Measurements from ENCODE around the gene NKX1-2. TPM values are rescaled to one million over a fixed set of nuclear protein-coding genes. Genes with fewer than 3 reads are reported as not detected.

The NKX1-2 gene
- total RNA-seq, 4 donors from 2014 or later: 0.59 to 2.3 (median 1.2) TPM

DNA sequence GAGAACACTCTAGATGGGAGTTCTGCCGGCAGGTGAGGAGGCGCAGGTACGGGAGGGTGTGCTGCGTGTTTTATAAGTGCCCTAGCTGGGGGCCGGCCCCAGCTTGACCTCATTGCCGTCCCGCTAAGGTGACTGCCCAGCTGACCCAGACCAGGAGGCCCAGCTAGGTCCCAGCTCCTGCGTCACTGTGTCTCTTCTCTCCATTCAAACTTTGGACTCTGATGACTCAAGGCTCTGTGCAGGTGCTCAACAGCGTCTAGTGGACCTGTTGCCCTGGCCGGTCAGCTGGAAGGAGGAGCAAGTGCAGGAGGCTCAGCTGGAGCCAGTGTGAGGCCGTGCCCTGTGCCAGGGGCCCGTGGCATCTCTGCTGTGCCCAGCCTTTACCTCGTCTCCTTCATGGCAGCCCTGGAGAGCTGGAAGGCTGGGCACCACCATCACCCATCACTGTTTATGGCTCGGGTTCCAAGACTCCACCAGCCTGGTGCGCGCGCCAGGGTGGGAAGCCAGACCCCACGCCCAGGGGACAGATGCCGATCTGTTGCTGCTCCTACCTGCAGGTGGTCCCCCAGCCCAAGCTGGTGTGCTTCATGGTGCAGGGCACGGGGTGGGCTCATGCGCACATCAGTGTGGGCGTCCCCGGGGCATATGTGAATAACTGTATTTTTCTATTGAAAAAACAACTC, 26.3 kb upstream of the NKX1-2 start:
- TF ChIP-seq, protein P1, sequence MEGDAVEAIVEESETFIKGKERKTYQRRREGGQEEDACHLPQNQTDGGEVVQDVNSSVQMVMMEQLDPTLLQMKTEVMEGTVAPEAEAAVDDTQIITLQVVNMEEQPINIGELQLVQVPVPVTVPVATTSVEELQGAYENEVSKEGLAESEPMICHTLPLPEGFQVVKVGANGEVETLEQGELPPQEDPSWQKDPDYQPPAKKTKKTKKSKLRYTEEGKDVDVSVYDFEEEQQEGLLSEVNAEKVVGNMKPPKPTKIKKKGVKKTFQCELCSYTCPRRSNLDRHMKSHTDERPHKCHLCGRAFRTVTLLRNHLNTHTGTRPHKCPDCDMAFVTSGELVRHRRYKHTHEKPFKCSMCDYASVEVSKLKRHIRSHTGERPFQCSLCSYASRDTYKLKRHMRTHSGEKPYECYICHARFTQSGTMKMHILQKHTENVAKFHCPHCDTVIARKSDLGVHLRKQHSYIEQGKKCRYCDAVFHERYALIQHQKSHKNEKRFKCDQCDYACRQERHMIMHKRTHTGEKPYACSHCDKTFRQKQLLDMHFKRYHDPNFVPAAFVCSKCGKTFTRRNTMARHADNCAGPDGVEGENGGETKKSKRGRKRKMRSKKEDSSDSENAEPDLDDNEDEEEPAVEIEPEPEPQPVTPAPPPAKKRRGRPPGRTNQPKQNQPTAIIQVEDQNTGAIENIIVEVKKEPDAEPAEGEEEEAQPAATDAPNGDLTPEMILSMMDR (IDR thresholded peaks at IDR 0.05): no peak
- no peak for TF ChIP-seq POLR2A (IDR thresholded peaks at IDR 0.05)
- intact Hi-C loops (cut with DNase I): no loop called here
- Histone ChIP-seq H3K27me3 (no peaks in the 10 kb centered on the region), H3K4me3 (no peak overlapping the region), H3K27ac (no peak overlapping the region), H3K9me3 (no peaks in the 10 kb centered on the region), H3K36me3 (peaks cover 0 to 6% (median 0%) of the 10 kb centered on the region in 3 donors), H3K4me1 (peaks cover 0 to 8% (median 0%) of the 10 kb centered on the region in 3 donors)
- no peak for DNase-seq
- WGBS, 2 donors: 92 to 97% methylated on average over 5 to 10 of the region's 23 CpGs

DNA sequence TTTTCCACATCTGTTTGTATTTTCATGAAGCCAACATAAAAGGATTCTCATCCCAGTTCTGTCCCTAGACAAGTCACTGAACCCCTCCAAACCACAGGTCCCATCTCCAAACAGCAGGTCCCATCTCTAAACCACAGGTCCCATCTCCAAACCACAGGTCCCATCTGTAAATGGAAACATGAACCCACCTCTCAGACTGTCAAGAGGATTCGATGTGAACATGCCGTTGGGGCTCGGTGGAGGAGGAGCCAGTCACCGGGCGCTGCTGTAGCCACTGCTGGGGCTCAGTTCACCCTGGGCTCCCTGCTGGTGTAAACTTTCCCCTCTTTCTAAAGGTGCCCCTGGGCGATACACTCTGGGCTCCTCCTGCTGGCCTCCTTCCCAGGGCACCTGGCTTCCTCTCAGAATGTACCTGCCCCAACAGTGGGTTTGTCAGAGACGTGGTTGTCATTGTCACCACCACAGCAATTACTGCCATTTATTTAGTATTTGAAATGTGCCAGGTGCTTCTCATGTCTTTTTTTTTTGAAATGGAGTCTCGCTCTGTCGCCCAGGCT, 24.8 kb upstream of the NKX1-2 start:
- DNase-seq: no peak
- Histone ChIP-seq H3K4me1 (peaks cover 0 to 8% (median 0%) of the 10 kb centered on the region in 3 donors), H3K27ac (no peak overlapping the region), H3K27me3 (no peaks in the 10 kb centered on the region), H3K9me3 (no peaks in the 10 kb centered on the region), H3K4me3 (no peak overlapping the region), H3K36me3 (peaks cover 0 to 15% (median 0%) of the 10 kb centered on the region in 3 donors)
- intact Hi-C loops (cut with DNase I): no loop called here
- 54 to 71% methylated on average over 7 of the region's 9 CpGs for WGBS, 2 donors
- no peak for TF ChIP-seq POLR2A (IDR thresholded peaks at IDR 0.05)

DNA sequence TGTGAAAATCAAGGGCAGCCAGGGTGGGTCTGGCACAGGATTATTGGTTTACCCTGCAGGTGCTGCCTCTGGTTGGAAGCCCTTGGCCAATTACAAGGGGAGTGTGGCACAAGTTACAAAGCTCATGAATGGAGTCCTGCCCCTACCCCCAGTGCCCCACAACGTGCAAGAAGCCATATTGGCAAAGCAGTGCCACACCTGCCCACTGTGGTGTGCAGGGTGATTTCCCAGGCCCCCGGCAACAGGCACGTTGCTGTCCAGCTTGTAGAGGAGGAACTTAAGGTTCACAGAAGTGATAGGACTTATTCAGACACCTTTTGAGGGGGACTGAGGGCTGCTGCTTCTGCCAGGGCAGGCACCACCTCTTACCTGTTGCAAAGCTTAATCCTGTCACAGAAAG, 23.2 kb upstream of the NKX1-2 start:
- no peak overlapping the region for H3K4me3 ChIP-seq
- no peak for DNase-seq
- WGBS, 2 donors: 59 to 67% methylated on average over 3 of the region's 3 CpGs
- peaks cover 0 to 2% (median 0%) of the 10 kb centered on the region in 3 donors for H3K4me1 ChIP-seq
- no peaks in the 10 kb centered on the region for H3K9me3 ChIP-seq
- intact Hi-C loops (cut with DNase I): no loop called here
- H3K27ac ChIP-seq: no peak overlapping the region
- TF ChIP-seq, protein P1 (IDR thresholded peaks at IDR 0.05): no peak
- TF ChIP-seq POLR2A (IDR thresholded peaks at IDR 0.05): no peak
- H3K27me3 ChIP-seq: no peaks in the 10 kb centered on the region
- peaks cover 0 to 17% (median 0%) of the 10 kb centered on the region in 3 donors for H3K36me3 ChIP-seq

DNA sequence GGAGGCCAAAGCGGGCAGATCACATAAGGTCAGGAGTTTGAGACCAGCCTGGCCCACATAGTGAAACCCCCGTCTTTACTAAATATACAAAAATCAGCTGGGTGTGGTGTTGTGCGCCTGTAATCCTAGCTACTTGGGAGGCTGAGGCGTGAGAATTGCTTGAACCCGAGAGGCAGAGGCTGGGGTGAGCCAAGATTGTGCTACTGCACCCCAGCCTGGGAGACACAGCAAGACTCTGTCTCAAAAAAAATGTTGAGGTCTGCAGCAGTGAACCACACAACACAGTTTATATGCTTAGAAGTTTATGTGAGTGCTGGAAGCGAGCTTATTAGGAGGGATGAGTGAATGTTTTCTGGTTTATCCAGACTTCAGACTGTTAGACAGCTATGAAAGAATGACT, 22.2 kb upstream of the NKX1-2 start:
- Histone ChIP-seq H3K4me1 (no peaks in the 10 kb centered on the region), H3K4me3 (no peak overlapping the region), H3K27me3 (no peaks in the 10 kb centered on the region), H3K27ac (no peak overlapping the region), H3K9me3 (no peaks in the 10 kb centered on the region), H3K36me3 (peaks cover 0 to 17% (median 0%) of the 10 kb centered on the region in 3 donors)
- TF ChIP-seq POLR2A (IDR thresholded peaks at IDR 0.05): no peak
- TF ChIP-seq, protein P1 (IDR thresholded peaks at IDR 0.05): no peak
- intact Hi-C loops (cut with DNase I): no loop called here
- 77% methylated on average over 4 to 5 of the region's 6 CpGs for WGBS, 2 donors
- DNase-seq: no peak

DNA sequence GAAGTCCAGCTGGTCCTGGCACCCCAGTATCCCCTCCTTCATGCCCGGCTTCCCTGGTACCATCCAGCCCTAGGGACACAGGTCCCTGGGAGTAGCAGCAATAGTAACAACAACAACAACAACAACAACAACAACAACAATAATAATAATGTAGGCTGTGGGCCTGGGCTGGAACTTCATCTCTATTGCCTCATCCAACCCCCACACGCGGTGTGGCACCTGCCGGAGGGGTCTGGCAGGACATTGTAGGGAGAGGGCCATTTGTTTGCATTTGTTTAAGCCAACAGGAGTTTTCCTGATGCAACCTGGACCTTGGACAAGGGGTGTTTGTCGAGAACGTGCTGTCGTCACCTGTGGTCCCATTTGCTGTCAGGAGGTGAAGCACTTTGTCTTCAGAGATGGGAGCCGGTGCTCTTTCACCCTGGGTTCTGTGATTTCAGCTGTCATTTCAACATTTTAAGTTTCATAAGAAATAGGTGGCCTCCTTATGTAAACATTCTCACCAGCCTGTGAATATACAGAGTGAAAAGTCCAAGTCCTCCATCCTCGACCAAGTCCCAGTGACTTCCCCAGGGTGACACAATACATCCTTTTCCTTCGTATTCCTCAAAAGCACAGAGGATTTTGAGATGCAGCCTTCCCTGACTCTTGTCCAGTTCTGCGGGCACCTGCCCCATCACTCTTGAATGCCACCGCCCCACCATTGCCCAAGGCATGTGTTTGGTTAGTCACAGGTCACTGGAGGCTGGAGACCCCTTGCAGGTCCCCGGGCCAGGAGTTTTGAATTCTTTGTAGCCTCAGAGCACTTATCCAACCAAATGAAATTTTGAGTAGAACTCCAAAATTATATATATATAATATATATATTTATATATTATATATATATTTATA, 21.0 kb upstream of the NKX1-2 start:
- H3K9me3 ChIP-seq: no peaks in the 10 kb centered on the region
- no peak for DNase-seq
- H3K27me3 ChIP-seq: no peaks in the 10 kb centered on the region
- no peak overlapping the region for H3K4me3 ChIP-seq
- TF ChIP-seq, protein P1 (IDR thresholded peaks at IDR 0.05): no peak
- no peak for TF ChIP-seq POLR2A (IDR thresholded peaks at IDR 0.05)
- H3K36me3 ChIP-seq: peaks cover 0 to 10% (median 0%) of the 10 kb centered on the region in 3 donors
- intact Hi-C loops (cut with DNase I): no loop called here
- no peak overlapping the region for H3K27ac ChIP-seq
- no peaks in the 10 kb centered on the region for H3K4me1 ChIP-seq
- 90 to 91% methylated on average over 12 of the region's 13 CpGs for WGBS, 2 donors
